Measurements from ENCODE around the gene CEP85L.

DNA sequence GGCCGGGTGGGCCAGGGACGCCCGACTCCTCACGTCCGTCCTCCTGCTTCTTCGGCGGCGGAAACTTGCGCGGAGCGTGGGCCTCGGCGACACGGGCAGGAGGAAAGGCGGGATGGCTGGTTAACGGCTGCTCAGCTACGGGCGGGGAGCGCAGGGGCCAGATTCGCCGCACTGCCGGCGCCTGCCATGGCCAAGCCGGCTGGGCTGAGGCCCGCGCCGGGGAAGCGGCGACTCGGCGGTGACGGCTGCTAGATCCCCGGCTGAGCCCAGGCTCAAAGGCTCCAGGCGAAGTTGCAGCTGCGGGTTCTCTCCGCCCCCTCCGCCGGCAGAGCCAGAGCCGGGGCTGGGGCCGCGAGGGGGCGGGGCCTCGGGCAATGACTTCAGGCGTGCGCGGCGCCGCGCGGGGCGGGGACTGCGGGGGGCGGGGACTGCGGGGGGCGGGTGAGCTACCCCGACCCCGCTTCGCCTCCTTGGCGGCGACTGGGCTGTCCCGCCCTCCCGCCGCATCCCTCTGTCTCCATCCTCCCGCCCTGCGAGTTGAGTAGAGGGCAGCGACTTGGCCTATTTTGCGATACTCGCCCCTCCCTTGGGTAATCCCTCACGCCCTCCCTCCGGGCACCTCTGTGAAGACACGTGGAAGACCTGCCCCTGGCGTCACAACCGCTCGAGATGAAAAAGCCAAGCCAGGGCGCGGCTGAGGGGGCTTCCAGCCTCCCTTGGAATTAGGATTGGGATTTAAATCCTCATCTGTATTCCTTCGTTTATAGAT lies at the start of gene CEP85L:
- TF ChIP-seq, protein P1, sequence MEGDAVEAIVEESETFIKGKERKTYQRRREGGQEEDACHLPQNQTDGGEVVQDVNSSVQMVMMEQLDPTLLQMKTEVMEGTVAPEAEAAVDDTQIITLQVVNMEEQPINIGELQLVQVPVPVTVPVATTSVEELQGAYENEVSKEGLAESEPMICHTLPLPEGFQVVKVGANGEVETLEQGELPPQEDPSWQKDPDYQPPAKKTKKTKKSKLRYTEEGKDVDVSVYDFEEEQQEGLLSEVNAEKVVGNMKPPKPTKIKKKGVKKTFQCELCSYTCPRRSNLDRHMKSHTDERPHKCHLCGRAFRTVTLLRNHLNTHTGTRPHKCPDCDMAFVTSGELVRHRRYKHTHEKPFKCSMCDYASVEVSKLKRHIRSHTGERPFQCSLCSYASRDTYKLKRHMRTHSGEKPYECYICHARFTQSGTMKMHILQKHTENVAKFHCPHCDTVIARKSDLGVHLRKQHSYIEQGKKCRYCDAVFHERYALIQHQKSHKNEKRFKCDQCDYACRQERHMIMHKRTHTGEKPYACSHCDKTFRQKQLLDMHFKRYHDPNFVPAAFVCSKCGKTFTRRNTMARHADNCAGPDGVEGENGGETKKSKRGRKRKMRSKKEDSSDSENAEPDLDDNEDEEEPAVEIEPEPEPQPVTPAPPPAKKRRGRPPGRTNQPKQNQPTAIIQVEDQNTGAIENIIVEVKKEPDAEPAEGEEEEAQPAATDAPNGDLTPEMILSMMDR (IDR thresholded peaks at IDR 0.05; ENCODE audit: insufficient read depth, low read length), result no peak
- TF ChIP-seq SPI1 (IDR thresholded peaks at IDR 0.05; ENCODE audit: borderline replicate concordance, low read depth) (no peak), POLR2AphosphoS5 (IDR thresholded peaks at IDR 0.05; ENCODE audit: low read depth) (no peak), GABPA (IDR thresholded peaks at IDR 0.05; ENCODE audit: low read depth) (no peak)
